ENCODE measurements around the gene TLCD1. TPM values are rescaled to one million over a fixed set of nuclear protein-coding genes. Genes with fewer than 3 reads are reported as not detected.

TLCD1 gene
- total and polyA plus RNA-seq, 9 donors: 0.75 to 7.0 (median 1.6) TPM; not detected in 1

DNA sequence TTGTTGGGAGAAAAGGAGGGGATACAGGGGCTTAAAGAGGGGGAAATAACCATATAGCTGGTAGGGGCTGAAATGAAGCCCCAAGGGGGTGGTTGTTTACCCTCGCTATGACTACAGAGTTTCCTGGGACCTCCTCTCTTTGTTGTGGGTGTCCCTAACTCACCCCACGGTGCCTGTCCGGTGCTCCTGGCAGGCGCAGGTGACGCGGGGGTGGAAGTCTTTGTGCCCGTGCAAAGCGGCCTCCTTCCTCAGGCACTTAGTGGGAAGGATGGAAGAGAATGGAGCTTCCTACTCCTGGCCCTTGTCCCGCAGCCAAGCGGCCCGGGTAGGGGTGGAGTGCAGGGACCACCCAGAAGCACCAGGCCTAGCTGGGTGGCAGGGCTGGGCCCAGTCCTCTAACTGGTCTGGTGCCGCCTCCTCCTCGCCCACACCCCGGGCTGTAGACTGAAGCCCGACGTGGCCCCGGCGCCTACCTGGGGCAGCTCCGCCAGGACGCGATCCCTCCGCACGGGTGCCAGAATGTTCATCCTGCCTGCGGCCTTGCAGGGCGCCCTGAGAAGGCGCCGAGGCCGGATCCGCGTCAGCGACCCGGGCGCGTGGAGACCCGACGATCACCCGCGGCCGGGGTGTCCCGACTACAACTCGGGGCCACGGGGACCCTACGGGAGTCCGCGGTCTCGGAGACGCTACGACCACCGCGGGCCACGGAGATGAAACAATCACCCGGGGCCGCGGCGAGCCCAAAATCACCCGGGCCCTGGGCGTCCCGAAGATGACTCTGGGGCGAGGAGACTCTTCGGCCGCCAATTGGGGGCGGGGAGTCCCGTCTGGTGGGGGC, 9.1 kb downstream of the TLCD1 start:
- no peaks in the 10 kb centered on the region for H3K36me3 ChIP-seq
- intact Hi-C loops (cut with DNase I): loop anchor here in 1 of 4 donors (5.0 kb wide), 1 partner anchor 55 kb away; the partner anchor contains the start of genes SDF2 and SUPT6H
- peak overlapping the region; percentile 72 for H3K4me3 ChIP-seq
- H3K27ac ChIP-seq: peak overlapping the region; percentile 91 to 97
- no peaks in the 10 kb centered on the region for H3K9me3 ChIP-seq
- TF ChIP-seq, protein P1, sequence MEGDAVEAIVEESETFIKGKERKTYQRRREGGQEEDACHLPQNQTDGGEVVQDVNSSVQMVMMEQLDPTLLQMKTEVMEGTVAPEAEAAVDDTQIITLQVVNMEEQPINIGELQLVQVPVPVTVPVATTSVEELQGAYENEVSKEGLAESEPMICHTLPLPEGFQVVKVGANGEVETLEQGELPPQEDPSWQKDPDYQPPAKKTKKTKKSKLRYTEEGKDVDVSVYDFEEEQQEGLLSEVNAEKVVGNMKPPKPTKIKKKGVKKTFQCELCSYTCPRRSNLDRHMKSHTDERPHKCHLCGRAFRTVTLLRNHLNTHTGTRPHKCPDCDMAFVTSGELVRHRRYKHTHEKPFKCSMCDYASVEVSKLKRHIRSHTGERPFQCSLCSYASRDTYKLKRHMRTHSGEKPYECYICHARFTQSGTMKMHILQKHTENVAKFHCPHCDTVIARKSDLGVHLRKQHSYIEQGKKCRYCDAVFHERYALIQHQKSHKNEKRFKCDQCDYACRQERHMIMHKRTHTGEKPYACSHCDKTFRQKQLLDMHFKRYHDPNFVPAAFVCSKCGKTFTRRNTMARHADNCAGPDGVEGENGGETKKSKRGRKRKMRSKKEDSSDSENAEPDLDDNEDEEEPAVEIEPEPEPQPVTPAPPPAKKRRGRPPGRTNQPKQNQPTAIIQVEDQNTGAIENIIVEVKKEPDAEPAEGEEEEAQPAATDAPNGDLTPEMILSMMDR (IDR thresholded peaks at IDR 0.05): no peak
- TF ChIP-seq POLR2A (IDR thresholded peaks at IDR 0.05): peak; percentile 11
- no peak for TF ChIP-seq EP300 (IDR thresholded peaks at IDR 0.05)
- no peaks in the 10 kb centered on the region for H3K27me3 ChIP-seq
- H3K4me1 ChIP-seq (ENCODE audit: insufficient read depth): peaks cover 15% of the 10 kb centered on the region
- peak; percentile 49 to 75 (median 69) for DNase-seq
- WGBS, 3 donors: 1 to 5% (median 2%) methylated on average over 38 to 63 of the region's 63 CpGs

DNA sequence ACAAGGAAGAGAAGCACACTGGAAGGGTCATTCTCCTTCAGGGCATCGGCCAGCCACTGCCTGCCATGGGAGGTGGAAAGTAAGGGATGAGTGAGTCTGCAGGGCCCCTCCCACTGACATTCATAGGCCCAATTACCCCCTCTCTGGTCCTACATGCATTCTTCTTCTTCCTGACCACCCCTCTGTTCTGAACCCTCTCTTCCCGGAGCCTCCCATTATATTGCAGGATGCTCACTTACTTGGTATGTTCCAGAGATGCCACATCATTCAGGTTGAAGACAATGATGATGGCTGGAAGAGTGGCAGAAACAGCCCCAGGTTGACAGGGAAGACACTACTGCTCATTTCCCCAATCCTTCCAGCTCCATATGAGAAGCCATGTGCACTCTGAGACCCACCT, 10.8 kb downstream of the TLCD1 start:
- no peaks in the 10 kb centered on the region for H3K9me3 ChIP-seq
- TF ChIP-seq EP300 (IDR thresholded peaks at IDR 0.05): no peak
- TF ChIP-seq POLR2A (IDR thresholded peaks at IDR 0.05): no peak
- TF ChIP-seq, protein P1 (IDR thresholded peaks at IDR 0.05): no peak
- no peak overlapping the region for H3K27ac ChIP-seq
- H3K4me1 ChIP-seq (ENCODE audit: insufficient read depth): peaks cover 9% of the 10 kb centered on the region
- no peaks in the 10 kb centered on the region for H3K27me3 ChIP-seq
- 86 to 89% (median 88%) methylated on average over 2 of the region's 2 CpGs for WGBS, 3 donors
- no peak overlapping the region for H3K4me3 ChIP-seq
- no peaks in the 10 kb centered on the region for H3K36me3 ChIP-seq
- intact Hi-C loops (cut with DNase I): loop anchor here in 1 of 4 donors (5.0 kb wide), 1 partner anchor 53 kb away; the partner anchor contains the start of genes SDF2 and SUPT6H
- DNase-seq: no peak

DNA sequence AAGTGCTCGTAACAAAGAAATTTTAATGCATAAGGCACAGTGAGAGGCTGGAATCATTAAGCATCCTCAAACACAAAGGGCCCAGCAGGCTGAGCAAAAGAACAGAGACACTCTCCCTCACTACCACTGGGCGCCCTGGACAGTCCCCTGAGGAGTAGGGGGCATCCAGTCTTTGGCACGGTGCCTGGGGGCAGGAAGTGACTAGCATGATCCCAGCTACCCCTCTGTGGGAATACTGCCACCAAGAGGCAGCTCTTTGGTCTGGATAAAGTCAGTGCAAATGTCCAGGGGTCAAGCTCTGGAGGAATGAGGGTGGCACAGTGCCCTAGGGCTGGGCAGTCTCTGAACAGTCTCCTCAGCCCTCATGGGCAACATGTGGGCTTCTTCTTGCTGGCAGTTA, 11.8 kb downstream of the TLCD1 start:
- no peaks in the 10 kb centered on the region for H3K27me3 ChIP-seq
- H3K4me3 ChIP-seq: no peak overlapping the region
- no peak for TF ChIP-seq POLR2A (IDR thresholded peaks at IDR 0.05)
- TF ChIP-seq EP300 (IDR thresholded peaks at IDR 0.05): no peak
- TF ChIP-seq, protein P1 (IDR thresholded peaks at IDR 0.05): no peak
- H3K36me3 ChIP-seq: no peaks in the 10 kb centered on the region
- no peaks in the 10 kb centered on the region for H3K9me3 ChIP-seq
- 84 to 97% (median 92%) methylated on average over 3 of the region's 3 CpGs for WGBS, 3 donors
- peaks cover 12% of the 10 kb centered on the region for H3K4me1 ChIP-seq (ENCODE audit: insufficient read depth)
- no peak overlapping the region for H3K27ac ChIP-seq
- DNase-seq: peak in 3 of 5 donors; percentile 46 to 64 (median 55)
- intact Hi-C loops (cut with DNase I): no loop called here

DNA sequence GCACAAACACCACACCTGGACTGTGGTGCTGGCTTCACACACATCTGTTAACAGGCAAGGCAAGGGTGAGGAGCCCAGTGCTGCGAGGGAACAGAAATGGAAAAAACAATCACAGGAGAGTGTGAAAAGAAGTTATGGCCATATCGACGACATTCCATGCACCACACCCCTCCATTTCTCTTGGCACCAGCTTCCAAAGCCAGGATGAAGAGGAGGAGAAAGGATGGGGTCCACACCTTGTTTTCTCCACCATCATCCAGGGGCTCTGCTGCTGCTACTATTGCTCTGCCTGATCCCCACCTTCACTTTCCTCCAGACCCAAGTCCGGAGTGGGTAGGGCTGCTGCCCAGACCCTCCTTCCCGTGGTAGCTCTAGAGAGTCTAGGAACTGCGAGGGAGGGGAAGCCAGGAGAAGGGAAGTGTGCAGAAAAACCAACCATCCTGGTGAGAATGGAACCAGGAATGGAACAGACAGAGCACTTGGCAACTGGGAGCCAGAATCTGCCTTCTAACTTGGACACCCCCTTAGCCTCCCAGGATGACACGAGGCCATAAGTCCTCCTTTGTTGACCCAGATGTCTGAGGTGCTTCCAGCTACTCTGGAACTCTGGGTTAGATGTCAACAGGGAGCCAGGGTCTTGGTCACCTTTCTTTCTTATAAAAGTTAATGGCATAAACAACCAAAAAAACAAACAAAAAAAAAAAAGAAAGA, 13.2 kb downstream of the TLCD1 start:
- Histone ChIP-seq H3K4me1 (ENCODE audit: insufficient read depth) (peaks cover 10% of the 10 kb centered on the region), H3K36me3 (no peaks in the 10 kb centered on the region), H3K27ac (peak overlapping the region in 1 of 2 donors; percentile 95), H3K9me3 (no peaks in the 10 kb centered on the region), H3K27me3 (no peaks in the 10 kb centered on the region), H3K4me3 (no peak overlapping the region)
- peak in 1 of 5 donors; percentile 24 for DNase-seq
- intact Hi-C loops (cut with DNase I): no loop called here
- WGBS, 3 donors: 59 to 70% (median 64%) methylated on average over 7 of the region's 7 CpGs
- TF ChIP-seq POLR2A (IDR thresholded peaks at IDR 0.05) (no peak), EP300 (IDR thresholded peaks at IDR 0.05) (no peak)
